G401 (cell line): ENCODE results near the gene CELF2. TPM values are rescaled to one million over a fixed set of nuclear protein-coding genes. Genes with fewer than 3 reads are reported as not detected.

Source experiments
- DNase-seq: peaks from one replicate; pipeline ENCODE4 v3.0.0-alpha.2; 2015; ENCODE audit warnings: low spot score
- in situ Hi-C: cut with HindIII; loops from 2 replicates; pipeline ENCODE4 v1.10.0; 2016; ENCODE audit warnings: low sequenced_read_pairs, mixed read lengths
- total RNA-seq: library from RNA; depleted of rRNA; stranded (reverse); fragments of >200 nt; shearing (Covaris generic); gene quantifications from 2 replicates; pipeline ENCODE4 v1.2.3, GENCODE V29; 2014

CELF2 gene
- total RNA-seq, 1 experiment from 2014 or later = 0.51 TPM

- no peak for DNase-seq
- in situ Hi-C loops = no loop called here
Measured at GRCh38 chr10:11293332-11293731, 275.7 kb downstream of the CELF2 start.

DNA sequence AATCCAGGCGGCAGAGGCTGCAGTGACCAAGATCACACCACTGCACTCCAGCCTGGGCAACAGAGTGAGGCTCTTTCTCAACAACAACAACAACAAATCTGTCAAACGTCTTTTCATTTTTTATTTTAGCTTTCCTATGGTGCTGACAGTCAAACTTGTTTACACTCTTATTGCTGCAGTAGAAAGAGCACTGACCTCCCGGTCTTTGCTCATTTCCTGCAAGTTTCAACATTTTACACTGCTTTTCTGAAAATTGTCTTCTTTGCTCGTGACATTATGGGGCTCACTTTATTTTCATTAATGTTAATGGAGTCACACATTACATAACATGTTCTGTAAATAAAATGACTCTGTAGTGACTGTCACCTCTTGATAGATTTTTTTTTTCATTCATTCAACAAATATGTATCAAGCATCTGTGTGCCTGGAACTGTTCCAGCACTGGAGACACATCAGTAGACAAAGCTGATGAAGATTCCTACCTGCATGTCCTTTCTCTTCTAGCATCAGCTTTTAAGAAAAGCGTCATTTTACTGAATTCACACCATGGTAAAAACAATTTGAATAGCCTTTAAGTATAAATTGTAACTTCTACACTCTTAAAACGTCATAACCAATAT is 277.3 kb downstream of the CELF2 start:
- in situ Hi-C loops = no loop called here
- peak; percentile 14 for DNase-seq

DNA sequence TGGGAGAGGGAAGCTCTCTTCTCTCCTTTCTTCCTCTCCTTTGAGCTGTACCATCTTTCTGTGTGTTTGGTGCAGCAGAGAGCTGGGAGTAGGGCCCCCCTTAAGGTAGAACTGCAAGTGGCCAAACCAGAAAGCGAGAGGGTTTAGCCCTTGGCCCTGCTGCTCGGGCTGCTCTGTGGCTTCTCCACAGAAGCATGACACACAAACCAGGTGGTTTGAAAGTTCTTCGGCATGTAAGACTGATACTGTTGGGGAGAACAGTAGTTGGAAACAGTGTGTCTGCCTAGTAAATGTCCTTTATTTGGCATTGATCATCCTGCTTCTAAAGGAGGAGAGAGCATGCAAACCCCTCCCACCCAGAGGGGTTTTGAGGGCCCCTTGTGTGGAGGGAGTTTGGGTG is 277.8 kb downstream of the CELF2 start:
- in situ Hi-C loops = no loop called here
- DNase-seq = no peak

GRCh38 chr10:11297136-11297535 is 279.5 kb downstream of the CELF2 start:
- in situ Hi-C loops = no loop called here
- no peak for DNase-seq

DNA sequence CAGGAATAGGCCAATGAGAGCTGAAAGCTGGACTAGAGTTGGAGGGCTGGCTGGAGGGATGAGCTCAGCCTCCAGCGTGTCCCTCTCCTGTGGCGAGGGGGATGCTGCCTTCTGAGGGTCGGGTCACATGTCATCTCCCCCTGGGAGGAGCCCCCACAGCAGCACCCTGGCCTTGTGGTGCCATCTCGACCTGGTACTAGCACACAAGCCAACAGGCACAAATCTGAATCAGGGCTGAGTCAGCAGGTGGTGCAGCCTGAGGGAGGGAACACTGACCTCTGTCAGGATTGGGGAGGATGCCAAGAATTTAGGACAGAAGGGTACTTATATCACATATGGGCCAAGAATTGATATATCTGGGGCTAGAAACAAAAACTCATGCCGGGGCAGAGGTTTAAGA is 280.4 kb downstream of the CELF2 start:
- no peak for DNase-seq
- in situ Hi-C loops = no loop called here

DNA sequence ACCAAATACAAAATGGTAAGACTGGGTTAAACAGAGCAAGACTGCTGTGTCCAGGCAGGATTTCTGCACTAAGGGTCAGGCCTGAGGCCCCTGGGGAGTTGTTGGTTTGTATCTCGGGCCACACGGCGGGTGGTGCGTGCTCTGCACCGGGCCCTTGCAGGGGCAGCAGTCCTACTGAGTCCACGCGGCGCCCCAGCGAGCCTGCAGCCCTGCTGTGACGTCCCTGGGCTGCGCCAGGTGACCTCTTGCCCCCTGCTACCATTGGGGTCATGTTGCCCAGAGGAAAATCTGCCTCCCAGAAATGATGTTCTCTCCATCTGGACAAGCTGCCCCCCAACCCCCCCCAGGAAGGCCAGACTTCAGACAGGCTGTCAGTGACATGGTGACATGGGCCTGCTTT is 281.5 kb downstream of the CELF2 start:
- in situ Hi-C loops = no loop called here
- no peak for DNase-seq

DNA sequence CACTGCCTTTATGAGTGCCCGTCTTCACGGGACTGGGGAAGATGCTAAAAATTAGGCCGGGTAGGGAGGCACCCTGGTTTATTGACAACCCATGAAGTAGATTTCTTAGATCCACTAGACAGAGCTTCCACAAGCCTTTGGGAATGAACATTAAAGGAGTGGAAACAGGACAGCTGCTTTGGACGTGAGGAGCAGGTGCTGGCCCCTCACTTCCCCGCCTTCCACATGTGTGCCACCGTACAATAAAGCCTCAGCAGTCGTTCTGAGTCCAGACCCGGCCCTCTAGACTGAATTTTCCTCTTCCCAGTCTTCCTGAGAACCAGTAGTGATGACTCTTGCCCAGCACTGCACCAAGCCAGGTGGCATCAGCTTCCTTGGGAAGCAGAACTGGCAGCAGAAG is 282.4 kb downstream of the CELF2 start:
- in situ Hi-C loops = no loop called here
- no peak for DNase-seq

- in situ Hi-C loops = no loop called here
- DNase-seq = no peak
Measured at GRCh38 chr10:11300563-11300962, 282.9 kb downstream of the CELF2 start.

DNA sequence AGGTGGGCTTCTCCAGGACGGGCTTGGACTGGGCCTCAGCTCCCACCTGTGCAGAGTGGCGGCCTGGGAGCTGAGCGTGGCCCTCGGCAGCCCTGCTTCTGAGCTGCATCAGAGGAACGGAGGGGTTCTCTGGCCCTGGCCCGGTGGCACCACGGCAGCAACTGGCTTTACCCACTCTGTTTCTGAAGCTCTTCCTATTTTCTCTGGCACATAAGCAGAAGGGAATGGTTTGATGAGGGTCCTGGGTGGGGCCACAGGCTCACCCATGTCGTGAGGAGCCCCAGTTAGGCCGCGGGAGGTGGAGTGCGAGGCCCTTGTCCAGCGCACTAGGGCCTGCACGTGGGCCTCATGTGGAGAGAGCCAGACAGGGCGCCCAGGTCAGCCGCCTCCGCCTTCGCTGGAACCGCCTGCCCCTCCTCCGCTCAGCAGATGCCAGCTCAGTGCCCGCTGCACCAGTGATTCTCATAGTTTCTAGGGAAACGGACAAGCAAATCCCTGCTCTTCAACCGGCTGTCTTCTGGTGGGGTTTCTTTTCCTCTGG is 284.0 kb downstream of the CELF2 start:
- in situ Hi-C loops = no loop called here
- DNase-seq = peak; percentile 34

- DNase-seq = no peak
- in situ Hi-C loops = no loop called here
Measured at GRCh38 chr10:11302181-11302580, 284.5 kb downstream of the CELF2 start.

- in situ Hi-C loops = no loop called here
- DNase-seq = peak; percentile 37
Measured at GRCh38 chr10:11303361-11304170, 285.9 kb downstream of the CELF2 start.

GRCh38 chr10:11304906-11305585 is 287.4 kb downstream of the CELF2 start:
- DNase-seq = no peak
- in situ Hi-C loops = no loop called here

DNA sequence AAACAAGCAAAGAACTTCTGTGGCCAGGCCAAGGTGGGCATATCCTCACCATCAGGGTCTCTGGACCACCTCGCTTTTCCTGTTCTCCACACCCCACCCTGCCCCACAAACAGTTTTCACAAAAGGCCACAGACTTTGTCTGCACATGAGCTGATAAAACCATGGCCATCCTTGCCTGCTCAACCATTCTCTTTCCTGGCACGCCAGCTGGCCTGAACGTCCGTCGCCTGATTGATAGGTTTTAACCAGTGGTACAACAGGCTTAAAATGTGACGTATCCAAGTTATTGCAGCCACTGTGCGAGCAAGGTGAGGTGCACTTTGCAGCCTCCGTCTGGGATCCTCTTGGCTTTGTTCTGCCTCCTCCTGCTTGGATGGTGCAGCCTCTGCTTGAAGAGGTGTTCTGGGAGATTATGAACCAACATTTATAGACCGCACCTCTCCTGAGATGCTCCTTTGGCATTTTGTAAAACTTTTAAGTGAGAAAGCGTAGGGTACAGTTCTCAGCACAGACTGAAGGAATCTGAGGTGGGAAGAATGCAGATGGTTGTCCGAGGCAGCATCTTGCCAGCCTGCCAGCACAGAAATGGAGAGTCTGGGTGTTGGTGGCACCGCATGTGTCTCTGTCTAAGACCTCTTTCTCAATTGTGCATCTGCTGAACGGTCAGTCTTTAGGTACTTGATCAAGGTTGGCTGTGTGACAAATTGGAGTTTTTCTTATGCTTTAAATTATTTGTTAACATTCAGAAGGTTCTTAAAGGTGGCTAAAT is 288.3 kb downstream of the CELF2 start:
- in situ Hi-C loops = no loop called here
- DNase-seq = no peak

- in situ Hi-C loops = no loop called here
Measured at GRCh38 chr10:11307004-11307403, 289.3 kb downstream of the CELF2 start.

GRCh38 chr10:11307937-11308336 is 290.3 kb downstream of the CELF2 start:
- DNase-seq = no peak
- in situ Hi-C loops = no loop called here

More at GRCh38 chr10:11307004-11307403, 289.3 kb downstream of the CELF2 start:
- DNase-seq = no peak

GRCh38 chr10:11311027-11311426 is 293.4 kb downstream of the CELF2 start:
- no peak for DNase-seq
- in situ Hi-C loops = no loop called here

DNA sequence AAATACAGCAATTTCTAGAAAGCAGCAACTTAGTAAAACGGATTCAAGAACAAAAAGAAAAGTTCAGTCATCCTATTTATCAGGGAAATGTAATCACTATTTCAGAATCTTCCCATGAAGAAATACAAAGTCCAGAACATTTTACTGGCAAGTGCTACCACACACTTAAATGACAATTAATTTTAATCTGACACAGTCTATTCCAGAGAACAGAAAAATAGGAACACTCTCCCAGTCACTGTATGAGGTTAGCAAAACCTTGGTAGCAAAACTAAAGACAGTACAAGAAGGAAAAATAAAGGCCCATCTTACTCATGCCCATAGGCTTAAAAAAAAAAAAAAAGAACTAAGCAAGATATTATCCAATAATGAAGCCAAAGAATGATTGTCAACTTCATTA is 295.8 kb downstream of the CELF2 start:
- in situ Hi-C loops = no loop called here
- no peak for DNase-seq

DNA sequence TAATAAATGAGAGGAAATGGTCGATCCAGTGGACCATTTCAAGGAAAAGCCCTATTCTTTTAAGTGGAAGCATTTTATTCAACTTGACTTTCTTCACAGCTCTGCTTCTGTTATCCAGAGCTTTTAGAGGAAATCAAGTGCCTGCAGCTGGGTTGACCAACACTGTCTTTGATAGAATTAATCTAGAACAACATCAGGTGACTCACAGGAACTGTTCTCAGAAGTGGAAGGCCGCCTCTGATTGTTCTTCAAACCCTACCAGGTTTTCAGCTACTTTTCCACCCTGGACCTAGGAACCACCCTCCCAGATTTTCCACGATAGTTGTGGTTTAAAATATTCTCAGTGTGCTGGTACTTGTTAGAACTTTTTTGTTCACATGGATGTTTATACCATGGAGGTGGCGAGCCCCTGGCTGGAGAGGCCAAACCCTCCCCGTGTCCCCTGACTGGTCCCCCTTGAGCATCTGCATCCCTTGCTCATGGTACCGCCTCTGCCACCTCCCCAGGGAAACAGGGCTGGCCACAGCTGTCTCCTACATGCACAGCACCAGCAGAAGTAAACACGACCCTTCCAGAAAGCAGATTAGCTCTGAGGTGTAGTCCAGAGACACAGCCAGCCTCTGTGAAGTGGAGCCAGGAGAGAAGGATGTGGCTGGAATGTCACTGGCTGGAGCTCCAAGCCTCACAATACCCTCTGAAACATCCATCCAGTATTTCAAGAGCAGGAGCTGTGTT is 300.4 kb downstream of the CELF2 start:
- in situ Hi-C loops = no loop called here
- no peak for DNase-seq
